ENCODE data around the gene TYSND1.
"Not testable (repeated sequence)": the region's sequence is repeated elsewhere in the genome, so short reads cannot be mapped to it uniquely, and the experiment has no call there.

Gene TYSND1

DNA sequence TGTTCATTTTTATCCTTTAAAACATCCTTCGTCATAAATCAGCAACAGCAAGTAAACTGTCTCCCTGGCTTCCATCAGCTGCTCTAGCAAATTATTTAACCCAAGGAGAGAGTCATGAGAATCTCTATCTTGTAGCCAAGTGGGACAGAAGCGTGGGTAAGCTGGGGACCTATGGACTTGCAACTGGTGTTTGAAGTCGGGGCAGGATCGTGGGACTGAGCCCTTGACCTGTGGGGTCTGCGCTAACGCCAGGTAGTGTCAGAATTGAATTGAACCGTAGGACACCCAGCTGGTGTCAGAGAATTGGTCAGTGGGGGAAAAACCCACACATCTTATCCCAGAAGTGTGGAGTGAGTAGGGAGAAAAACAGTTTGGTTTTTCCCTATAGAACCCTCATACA, 27.3 kb downstream of the TYSND1 start:
- no peaks in the 10 kb centered on the region for H3K36me3 Mint-ChIP-seq
- no peak for DNase-seq (ENCODE audit: low spot score in 2 of 2)
- H3K4me3 Mint-ChIP-seq, result no peak overlapping the region
- H3K9me3 Mint-ChIP-seq, result no peaks in the 10 kb centered on the region
- ATAC-seq (ENCODE audit: low read depth), result no peak
- no peaks in the 10 kb centered on the region for H3K27me3 Mint-ChIP-seq
- H3K4me1 Mint-ChIP-seq, result peaks cover 4% of the 10 kb centered on the region
- H3K27ac Mint-ChIP-seq, result no peak overlapping the region

DNA sequence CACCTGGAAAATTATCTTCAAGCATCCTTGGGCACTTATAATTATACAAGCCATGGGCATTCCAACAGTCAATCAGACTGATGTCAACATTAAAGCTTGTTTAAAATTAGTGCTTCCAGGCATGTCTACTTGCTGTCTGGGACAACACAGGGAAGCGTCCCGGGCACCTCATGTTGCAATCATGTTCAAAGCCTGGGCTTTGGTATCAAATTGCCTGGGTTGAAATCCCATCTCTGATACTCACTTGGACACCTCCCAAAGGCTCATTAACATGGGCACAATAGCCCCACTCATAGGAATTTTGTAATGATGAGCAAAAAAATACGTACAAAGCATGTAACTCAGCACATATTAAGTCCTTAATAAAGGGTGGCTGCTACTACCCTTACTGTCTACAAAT, 28.3 kb downstream of the TYSND1 start:
- Mint-ChIP-seq H3K4me3 (no peak overlapping the region), H3K36me3 (peaks cover 6% of the 10 kb centered on the region), H3K27me3 (no peaks in the 10 kb centered on the region), H3K27ac (no peak overlapping the region), H3K4me1 (peaks cover 2% of the 10 kb centered on the region), H3K9me3 (no peaks in the 10 kb centered on the region)
- ATAC-seq (ENCODE audit: low read depth) (no peak), DNase-seq (ENCODE audit: low spot score in 2 of 2) (no peak)

DNA sequence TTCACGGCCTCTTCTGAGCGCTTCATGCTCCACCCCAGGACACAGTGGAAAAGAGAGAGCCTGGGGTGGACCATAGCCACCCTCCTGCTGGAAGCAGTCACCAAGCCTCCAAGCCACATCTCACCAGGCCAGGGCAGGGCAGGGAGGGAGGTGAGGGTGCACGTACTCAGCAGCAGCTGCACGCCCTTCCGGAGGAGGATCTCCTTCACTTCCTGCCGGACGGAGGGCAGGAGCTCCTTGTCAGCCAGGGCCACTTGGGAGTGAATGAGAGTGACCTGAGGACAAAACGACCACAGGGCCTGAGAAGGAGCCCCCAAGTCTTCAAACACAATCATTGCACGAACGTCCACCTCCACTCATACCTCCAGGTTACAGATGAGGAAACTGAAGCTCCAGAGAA, 28.9 kb downstream of the TYSND1 start:
- Mint-ChIP-seq H3K27ac (no peak overlapping the region), H3K9me3 (no peaks in the 10 kb centered on the region), H3K4me1 (peaks cover 2% of the 10 kb centered on the region), H3K36me3 (peaks cover 9% of the 10 kb centered on the region), H3K27me3 (no peaks in the 10 kb centered on the region), H3K4me3 (no peak overlapping the region)
- DNase-seq (ENCODE audit: low spot score in 2 of 2), result no peak
- ATAC-seq (ENCODE audit: low read depth), result no peak

DNA sequence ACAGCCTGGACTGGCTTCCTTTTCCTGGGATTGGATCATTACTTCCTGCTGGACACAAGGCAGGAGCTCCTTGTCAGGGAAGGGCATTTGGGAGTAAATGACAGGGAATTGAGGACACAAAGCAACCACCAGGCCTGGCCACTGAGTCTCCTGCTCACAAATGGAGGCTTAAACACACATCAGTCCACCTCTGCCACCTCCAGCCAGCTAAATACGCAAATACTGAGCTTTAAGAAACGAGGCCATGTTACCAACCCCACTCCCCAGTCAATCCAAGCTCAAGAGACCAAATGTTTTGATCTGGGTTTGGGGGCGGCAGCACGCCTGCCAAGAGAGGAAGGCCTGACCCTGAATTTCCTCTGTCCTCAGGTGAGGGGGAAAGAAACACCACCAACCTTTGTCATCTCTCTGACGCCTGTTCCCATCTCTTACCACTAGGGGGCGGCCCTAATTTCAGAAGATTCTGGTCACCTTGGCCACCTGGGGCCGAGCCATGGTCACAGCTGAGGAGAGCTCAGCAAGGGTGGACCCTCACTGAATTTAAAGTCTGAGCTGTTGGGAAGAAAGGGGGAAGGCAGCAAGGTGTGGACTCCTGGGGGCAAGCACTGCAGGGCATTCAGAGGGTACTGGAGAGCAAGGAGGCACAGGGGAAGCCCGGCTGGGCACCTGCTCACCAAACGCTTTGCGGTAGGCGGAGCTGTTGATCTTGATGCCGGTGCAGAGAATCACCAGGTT, 30.4 kb downstream of the TYSND1 start:
- Mint-ChIP-seq H3K27ac (no peak overlapping the region), H3K4me3 (no peak overlapping the region), H3K9me3 (no peaks in the 10 kb centered on the region), H3K27me3 (no peaks in the 10 kb centered on the region), H3K4me1 (peaks cover 2% of the 10 kb centered on the region), H3K36me3 (peaks cover 10% of the 10 kb centered on the region)
- DNase-seq (ENCODE audit: low spot score in 2 of 2) (peak; percentile 50 to 60), ATAC-seq (ENCODE audit: low read depth) (peak; percentile 56)

DNA sequence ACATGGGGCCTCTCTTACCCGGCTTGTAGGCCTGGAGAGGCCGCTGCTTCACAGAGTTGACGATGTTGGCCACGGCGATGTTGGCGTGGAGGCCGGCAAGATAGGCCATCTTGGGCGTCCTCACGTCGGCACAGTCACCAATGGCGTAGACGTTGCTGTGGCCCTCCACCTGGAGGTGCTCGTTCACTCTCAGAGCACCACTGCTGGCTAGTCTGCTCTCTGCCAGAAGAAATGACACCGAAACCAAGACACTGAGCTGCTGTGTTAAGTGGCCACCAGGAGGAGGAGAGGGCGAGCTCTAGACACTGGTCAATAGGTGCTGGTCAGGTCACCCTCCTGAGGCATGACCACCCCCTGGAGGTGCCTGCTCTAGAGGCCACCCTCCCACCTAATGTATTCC, 31.6 kb downstream of the TYSND1 start:
- ATAC-seq (ENCODE audit: low read depth) (no peak), DNase-seq (ENCODE audit: low spot score in 2 of 2) (no peak)
- H3K4me1 Mint-ChIP-seq, result peaks cover 2% of the 10 kb centered on the region
- no peak overlapping the region for H3K27ac Mint-ChIP-seq
- H3K36me3 Mint-ChIP-seq, result peaks cover 10% of the 10 kb centered on the region
- no peak overlapping the region for H3K4me3 Mint-ChIP-seq
- no peaks in the 10 kb centered on the region for H3K9me3 Mint-ChIP-seq
- no peaks in the 10 kb centered on the region for H3K27me3 Mint-ChIP-seq

DNA sequence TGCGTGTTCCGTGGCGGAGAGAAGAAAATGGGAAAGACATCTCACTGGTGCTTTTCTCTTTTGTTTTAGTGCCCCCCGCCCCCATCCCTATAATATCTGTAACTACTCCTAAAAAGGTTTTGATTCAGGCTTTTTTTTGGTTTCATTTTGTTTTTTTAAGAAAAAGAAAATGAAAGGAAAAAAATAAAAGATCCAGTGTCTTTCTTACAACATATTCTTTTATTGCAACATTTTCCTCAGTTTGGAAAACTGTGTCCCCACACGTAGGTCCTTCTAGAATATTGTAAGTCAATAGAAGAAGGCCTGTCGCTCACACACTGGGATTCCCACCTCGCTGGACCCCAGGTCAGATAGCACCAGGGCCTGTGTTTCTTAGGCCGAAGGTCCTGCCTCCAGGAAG, 34.4 kb downstream of the TYSND1 start:
- Mint-ChIP-seq H3K4me1 (peaks cover 5% of the 10 kb centered on the region), H3K27ac (no peak overlapping the region), H3K4me3 (no peak overlapping the region), H3K36me3 (peaks cover 10% of the 10 kb centered on the region), H3K27me3 (no peaks in the 10 kb centered on the region), H3K9me3 (no peaks in the 10 kb centered on the region)
- no peak for DNase-seq (ENCODE audit: low spot score in 2 of 2)
- ATAC-seq (ENCODE audit: low read depth), result no peak

DNA sequence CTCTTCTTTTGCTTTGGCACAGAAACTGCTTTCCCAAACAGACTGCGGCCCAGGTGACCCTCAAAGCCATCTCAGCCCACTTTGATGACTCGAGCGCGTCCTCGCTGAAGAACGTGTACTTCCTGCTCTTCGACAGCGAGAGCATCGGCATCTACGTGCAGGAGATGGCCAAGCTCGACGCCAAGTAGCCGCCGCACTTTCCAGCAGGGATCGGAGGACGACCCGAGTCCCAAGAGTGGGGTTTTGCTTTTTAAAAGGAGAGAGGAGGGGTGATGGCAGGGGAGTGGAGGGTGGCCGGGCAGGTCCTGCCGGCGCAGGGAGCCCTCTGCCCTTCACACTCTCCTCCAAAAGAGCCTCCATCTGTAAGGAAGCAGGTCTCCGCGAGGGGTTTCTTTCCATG, 35.0 kb downstream of the TYSND1 start:
- peaks cover 10% of the 10 kb centered on the region for H3K36me3 Mint-ChIP-seq
- no peak for ATAC-seq (ENCODE audit: low read depth)
- peaks cover 5% of the 10 kb centered on the region for H3K4me1 Mint-ChIP-seq
- H3K9me3 Mint-ChIP-seq, result no peaks in the 10 kb centered on the region
- no peaks in the 10 kb centered on the region for H3K27me3 Mint-ChIP-seq
- H3K27ac Mint-ChIP-seq, result no peak overlapping the region
- H3K4me3 Mint-ChIP-seq, result no peak overlapping the region
- DNase-seq (ENCODE audit: low spot score in 2 of 2), result no peak

DNA sequence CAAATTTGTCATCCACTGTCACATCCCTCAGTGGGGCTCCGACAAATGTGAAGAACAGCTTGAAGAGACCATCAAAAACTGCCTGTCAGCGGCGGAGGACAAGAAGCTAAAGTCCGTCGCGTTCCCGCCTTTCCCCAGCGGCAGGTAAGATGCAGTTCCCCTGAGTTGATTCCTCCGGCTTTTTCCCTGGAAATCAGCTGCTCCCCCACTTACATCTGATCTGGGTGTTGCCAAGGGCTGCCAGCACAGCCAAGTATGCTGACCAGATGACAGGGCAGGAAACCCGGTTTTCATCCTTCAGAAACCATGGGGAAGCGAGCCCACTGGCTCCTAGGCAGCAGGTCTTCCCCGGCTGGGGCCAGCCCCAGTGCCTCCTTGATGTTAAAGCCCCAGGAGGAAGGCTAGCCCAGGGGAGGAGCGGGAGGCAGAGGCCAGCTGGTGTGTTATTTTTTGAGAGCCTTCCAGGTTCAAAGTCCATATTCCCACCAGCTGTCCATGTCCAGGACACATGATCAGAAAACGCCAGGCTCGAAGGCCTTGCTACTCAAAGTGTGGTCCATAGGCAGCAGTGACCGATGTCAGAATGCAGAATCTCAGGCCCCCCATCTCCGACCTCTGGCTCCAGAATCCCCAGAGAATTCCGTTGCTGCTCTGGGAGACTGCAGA, 37.3 kb downstream of the TYSND1 start:
- Mint-ChIP-seq H3K36me3 (peaks cover 10% of the 10 kb centered on the region), H3K4me3 (no peak overlapping the region), H3K4me1 (peaks cover 3% of the 10 kb centered on the region), H3K27me3 (no peaks in the 10 kb centered on the region), H3K9me3 (no peaks in the 10 kb centered on the region), H3K27ac (no peak overlapping the region)
- DNase-seq (ENCODE audit: low spot score in 2 of 2) (no peak), ATAC-seq (ENCODE audit: low read depth) (no peak)

DNA sequence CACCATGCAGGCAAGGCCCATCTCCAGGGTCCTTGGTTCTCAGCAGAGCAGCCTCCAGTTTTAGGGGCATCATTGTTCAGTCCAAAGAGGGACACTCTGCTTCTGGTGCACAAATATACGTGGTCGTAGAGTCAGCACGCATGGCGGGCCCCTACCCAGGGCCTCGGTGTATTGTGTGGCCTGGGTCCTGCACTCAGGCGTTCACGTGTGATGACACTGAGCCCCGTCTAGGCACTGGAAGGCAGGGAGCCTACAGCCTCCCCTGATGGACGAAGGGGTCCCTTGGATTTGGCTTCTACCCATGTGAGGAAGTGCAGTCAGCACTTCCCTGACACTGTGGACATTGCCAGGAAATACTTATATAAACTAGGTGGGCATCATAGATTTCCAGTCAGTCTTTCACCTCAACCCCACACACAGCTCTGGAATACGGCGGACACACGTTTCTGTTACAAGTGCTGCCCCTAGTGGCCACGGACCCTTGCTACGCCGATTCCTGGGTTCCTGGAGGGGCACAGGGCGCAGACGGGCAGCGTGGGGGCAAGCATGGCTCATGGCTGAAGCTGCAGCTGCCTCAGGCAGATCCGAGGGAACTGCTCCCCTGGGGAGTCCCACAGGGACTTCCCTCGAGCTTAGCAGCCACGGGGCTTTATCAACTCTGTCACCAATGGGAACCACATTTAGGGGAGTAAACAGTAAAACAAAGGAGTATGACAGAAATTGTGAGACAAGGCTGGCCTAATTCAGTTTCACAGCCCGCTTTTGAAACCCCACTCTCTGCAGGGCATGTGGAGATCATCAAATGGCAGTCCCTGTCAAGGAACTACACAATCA, 39.3 kb downstream of the TYSND1 start:
- H3K36me3 Mint-ChIP-seq, result peaks cover 2% of the 10 kb centered on the region
- H3K4me1 Mint-ChIP-seq, result peaks cover 3% of the 10 kb centered on the region
- H3K4me3 Mint-ChIP-seq, result no peak overlapping the region
- ATAC-seq (ENCODE audit: low read depth) (peak; percentile 70), DNase-seq (ENCODE audit: low spot score in 2 of 2) (no peak)
- no peak overlapping the region for H3K27ac Mint-ChIP-seq
- no peaks in the 10 kb centered on the region for H3K9me3 Mint-ChIP-seq
- H3K27me3 Mint-ChIP-seq, result no peaks in the 10 kb centered on the region

DNA sequence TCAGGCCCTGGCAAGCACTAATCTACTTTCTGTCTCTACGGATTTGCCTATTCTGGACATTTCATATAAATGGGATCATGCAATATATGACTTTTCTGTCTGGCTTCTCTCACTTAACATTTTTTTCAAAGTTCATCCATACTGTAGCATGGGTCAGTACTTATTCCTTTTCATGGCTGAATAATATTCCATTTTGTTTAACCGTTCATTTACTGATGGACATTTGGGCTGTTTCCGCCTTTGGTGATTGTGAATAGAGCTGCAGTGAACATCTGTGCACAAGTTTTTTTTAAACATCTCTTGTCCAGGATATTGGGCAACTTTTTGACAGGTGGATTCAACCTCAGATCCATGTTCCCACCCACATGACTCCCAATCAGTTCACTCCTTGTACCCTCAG, 44.8 kb downstream of the TYSND1 start:
- Mint-ChIP-seq H3K36me3 (peaks cover 2% of the 10 kb centered on the region), H3K27ac (no peak overlapping the region)
- DNase-seq (ENCODE audit: low spot score in 2 of 2), result no peak

DNA sequence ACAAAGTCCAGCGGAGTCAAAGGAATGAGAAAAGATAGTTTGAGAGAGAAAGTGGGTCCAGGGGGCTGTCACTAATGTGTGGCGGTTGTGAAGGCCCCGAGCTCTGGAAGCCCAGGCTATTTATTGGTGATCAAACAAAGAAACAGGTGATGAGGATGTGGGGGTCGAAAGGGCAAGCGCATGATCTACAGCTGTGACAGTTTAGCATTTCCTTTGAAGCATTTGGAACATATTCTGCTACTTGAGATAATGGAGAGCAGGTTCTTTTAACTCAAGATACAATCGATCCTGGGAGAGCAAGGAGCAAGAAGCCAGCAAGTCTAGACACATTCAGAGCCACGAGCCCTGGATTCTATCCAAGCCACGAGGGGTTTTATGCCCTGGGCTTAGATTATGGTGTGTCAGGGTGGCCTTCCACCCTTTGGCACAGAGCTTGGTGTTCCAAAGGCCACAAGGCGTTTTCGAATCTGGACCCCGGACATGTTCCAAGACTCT, 45.4 kb downstream of the TYSND1 start:
- H3K4me3 Mint-ChIP-seq; ATAC-seq (ENCODE audit: low read depth); H3K27me3 Mint-ChIP-seq; H3K9me3 Mint-ChIP-seq; H3K36me3 Mint-ChIP-seq; H3K4me1 Mint-ChIP-seq; DNase-seq (ENCODE audit: low spot score in 2 of 2); H3K27ac Mint-ChIP-seq: not testable (repeated sequence)

More for the DNA sequence above, 44.8 kb downstream of the TYSND1 start:
- no peaks in the 10 kb centered on the region for H3K9me3 Mint-ChIP-seq
- no peaks in the 10 kb centered on the region for H3K4me1 Mint-ChIP-seq
- ATAC-seq (ENCODE audit: low read depth), result no peak
- H3K27me3 Mint-ChIP-seq, result peaks cover 1% of the 10 kb centered on the region
- H3K4me3 Mint-ChIP-seq, result no peak overlapping the region

DNA sequence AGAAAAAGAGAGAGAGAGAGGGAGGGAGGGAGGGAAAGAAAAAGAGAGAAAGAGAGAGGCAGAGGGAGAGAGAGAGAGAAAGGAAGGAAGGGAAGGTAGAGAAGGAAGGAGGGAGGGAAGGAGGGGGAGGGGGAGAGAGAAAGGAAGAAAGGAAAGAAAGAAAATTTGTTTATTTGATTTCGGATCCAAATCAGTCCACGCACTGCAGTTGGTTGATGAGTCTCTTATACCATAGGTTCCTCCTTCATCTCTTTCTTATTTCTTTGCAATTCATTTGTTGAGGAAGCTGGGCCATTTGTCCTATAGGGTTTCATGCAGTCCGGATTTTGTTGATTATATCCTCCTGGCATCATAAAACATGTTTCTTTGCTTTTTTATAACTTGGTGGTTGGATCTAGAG, 48.2 kb downstream of the TYSND1 start:
- peaks cover 5% of the 10 kb centered on the region for H3K27me3 Mint-ChIP-seq
- no peak overlapping the region for H3K4me3 Mint-ChIP-seq
- no peaks in the 10 kb centered on the region for H3K9me3 Mint-ChIP-seq
- DNase-seq (ENCODE audit: low spot score in 2 of 2), result no peak
- H3K36me3 Mint-ChIP-seq, result peaks cover 2% of the 10 kb centered on the region
- ATAC-seq (ENCODE audit: low read depth), result no peak
- H3K27ac Mint-ChIP-seq, result no peak overlapping the region
- no peaks in the 10 kb centered on the region for H3K4me1 Mint-ChIP-seq

DNA sequence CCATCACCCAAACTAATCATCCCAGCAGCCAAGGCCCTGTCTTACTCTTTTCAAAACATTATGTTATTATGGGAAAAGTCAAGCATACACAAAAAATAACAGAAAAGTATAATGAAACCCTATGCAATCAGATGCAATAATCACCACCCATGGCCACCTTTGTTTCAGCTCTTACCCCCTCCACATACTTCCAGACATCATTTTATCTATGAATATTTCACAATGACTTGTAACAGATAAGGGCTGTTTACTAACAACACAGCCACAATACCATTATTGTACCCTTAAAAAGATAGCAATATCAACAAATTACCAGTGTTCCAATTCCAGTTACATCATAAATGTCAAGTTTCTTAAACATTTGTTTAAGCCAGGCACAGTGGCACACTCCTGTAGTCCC, 49.0 kb downstream of the TYSND1 start:
- H3K36me3 Mint-ChIP-seq, result peaks cover 2% of the 10 kb centered on the region
- H3K4me1 Mint-ChIP-seq, result no peaks in the 10 kb centered on the region
- peaks cover 5% of the 10 kb centered on the region for H3K27me3 Mint-ChIP-seq
- no peak overlapping the region for H3K4me3 Mint-ChIP-seq
- ATAC-seq (ENCODE audit: low read depth) (no peak), DNase-seq (ENCODE audit: low spot score in 2 of 2) (no peak)
- H3K27ac Mint-ChIP-seq, result no peak overlapping the region
- no peaks in the 10 kb centered on the region for H3K9me3 Mint-ChIP-seq

DNA sequence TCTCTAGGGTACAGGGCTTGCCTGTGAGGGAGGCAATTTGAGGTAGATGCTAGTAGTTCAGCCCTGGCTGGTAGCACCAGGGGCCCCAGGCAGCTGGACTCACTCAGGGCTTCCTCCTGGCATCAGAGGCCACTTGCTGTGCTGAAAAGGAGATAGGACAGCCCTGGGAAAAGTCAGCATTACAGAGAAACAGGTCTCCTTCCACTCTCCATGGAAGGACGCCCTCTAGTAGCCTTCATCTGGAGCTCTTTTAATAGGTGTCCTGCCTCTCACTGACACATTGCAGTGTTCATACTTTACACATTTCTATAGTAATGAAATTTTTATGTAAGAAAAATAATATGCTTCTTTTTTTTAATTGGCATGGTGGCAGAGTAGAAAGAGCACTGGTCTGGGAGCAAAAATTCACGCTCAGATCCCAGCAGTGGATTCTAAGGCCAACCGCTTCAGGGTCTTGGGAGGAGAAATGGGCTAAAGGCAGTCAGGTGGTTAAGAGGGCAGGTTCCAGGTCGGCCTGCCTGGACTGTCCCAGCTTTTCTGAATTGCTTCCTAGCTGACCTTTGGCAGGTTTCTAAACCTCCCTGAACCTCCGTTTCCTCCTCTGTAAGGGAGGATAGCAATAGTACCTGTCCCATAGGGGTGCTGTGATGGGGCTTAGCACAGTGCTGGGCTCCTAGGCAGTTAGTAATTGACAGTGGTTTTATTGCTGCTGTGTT, 49.6 kb downstream of the TYSND1 start:
- Mint-ChIP-seq H3K36me3 (peaks cover 2% of the 10 kb centered on the region), H3K4me1 (no peaks in the 10 kb centered on the region), H3K9me3 (no peaks in the 10 kb centered on the region), H3K27ac (no peak overlapping the region), H3K27me3 (peaks cover 7% of the 10 kb centered on the region), H3K4me3 (no peak overlapping the region)
- DNase-seq (ENCODE audit: low spot score in 2 of 2) (no peak), ATAC-seq (ENCODE audit: low read depth) (no peak)
